HUDEP-2 (cell line): ENCODE data around the gene REEP6.

Experiments
- DNase-seq, 76 experiments: peaks; one replicate each; lab custom pipeline; 2025; ENCODE audit not compliant: unreplicated experiment in 76 of 76; lab: John Stamatoyannopoulos, UW

Gene REEP6

GRCh38 chr19:1491114-1491848, at the start of gene REEP6:
Gene REEP6, plus strand, starts transcription at chr19:1491181. Its CDS starts 89 bp downstream, at chr19:1491270.
- no peak for DNase-seq

- no peak for DNase-seq
These were observed 49.1 kb upstream of the REEP6 start for GRCh38 chr19:1441677-1442438.

GRCh38 chr19:1445185-1445931, 45.6 kb upstream of the REEP6 start:
- peak in 57 of 76 experiments; percentile 13 to 86 (median 62) for DNase-seq

- DNase-seq: no peak
These were observed 44.9 kb upstream of the REEP6 start for GRCh38 chr19:1445932-1446712.

GRCh38 chr19:1446713-1447481, 44.1 kb upstream of the REEP6 start:
- peak in 7 of 76 experiments; percentile 20 to 41 (median 28) for DNase-seq

GRCh38 chr19:1447504-1447903, 43.5 kb upstream of the REEP6 start:
- no peak for DNase-seq

GRCh38 chr19:1447944-1448343, 43.0 kb upstream of the REEP6 start:
- DNase-seq: no peak

- peak in 2 of 76 experiments; percentile 18 to 26 for DNase-seq
These were observed 41.2 kb upstream of the REEP6 start, which contains the start of gene APC2 for GRCh38 chr19:1449467-1450442. Gene APC2, plus strand, starts transcription at chr19:1450121. Its CDS starts 2,881 bp downstream, at chr19:1453002.

GRCh38 chr19:1450735-1451731, 39.9 kb upstream of the REEP6 start:
- no peak for DNase-seq

GRCh38 chr19:1451916-1452801, 38.8 kb upstream of the REEP6 start:
- DNase-seq: no peak

GRCh38 chr19:1452802-1453524, 38.0 kb upstream of the REEP6 start:
- DNase-seq: no peak

GRCh38 chr19:1453525-1454364, 37.2 kb upstream of the REEP6 start:
- peak in 38 of 76 experiments; percentile 16 to 79 (median 45) for DNase-seq

GRCh38 chr19:1455002-1455335, 36.0 kb upstream of the REEP6 start:
- DNase-seq: peak in 35 of 76 experiments; percentile 12 to 79 (median 41)

- peak in 74 of 76 experiments; percentile 49 to 99 (median 94) for DNase-seq
These were observed 35.5 kb upstream of the REEP6 start for GRCh38 chr19:1455336-1456120.
